ENCODE data around the gene ITPR3.

DNA sequence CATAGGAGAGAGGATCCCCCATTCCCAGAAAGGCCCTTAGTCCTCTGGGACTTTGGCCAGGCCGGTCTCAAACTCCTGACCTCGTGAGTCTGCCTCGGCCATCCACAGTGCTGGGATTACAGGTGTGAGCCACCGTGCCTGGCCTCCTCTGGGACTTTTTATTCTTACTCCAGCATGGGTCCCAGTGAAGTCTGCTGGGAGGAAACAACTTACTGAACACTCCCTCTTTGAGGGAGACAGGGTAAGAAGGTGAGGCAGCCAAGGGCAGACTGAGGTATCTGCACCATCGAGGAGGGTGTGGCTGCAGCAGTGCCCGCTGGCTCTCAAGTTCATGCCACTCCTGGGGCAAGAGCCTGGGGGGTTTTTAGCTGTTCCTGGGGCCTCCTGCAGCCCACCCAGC is 43.4 kb upstream of the ITPR3 start:
- TF ChIP-seq, protein P1, sequence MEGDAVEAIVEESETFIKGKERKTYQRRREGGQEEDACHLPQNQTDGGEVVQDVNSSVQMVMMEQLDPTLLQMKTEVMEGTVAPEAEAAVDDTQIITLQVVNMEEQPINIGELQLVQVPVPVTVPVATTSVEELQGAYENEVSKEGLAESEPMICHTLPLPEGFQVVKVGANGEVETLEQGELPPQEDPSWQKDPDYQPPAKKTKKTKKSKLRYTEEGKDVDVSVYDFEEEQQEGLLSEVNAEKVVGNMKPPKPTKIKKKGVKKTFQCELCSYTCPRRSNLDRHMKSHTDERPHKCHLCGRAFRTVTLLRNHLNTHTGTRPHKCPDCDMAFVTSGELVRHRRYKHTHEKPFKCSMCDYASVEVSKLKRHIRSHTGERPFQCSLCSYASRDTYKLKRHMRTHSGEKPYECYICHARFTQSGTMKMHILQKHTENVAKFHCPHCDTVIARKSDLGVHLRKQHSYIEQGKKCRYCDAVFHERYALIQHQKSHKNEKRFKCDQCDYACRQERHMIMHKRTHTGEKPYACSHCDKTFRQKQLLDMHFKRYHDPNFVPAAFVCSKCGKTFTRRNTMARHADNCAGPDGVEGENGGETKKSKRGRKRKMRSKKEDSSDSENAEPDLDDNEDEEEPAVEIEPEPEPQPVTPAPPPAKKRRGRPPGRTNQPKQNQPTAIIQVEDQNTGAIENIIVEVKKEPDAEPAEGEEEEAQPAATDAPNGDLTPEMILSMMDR (conservative IDR thresholded peaks at IDR 0.05; ENCODE audit: low read length): no peak
- TF ChIP-seq EZH2phosphoT487 (IDR thresholded peaks at IDR 0.05; ENCODE audit: borderline replicate concordance, low read depth, low read length): no peak
